K562 (cell line): ENCODE measurements around the gene SMAD4. TPM values are rescaled to one million over a fixed set of nuclear protein-coding genes. Genes with fewer than 3 reads are reported as not detected.

Experiments
- ATAC-seq: fragments of 200-7000 bp; cut with Tn5 transposase; 3 replicates; pipeline ENCODE4 v1.9.1; 2020; ENCODE audit warnings: moderate library complexity
- BruUV-seq: library from RNA; stranded (reverse); fragments of 400-500 nt; replicated peaks from 2 replicates; lab custom pipeline; 2021; lab: Mats Ljungman, UMichigan
- CTCF ChIA-PET: fragments of 300-600 bp; formaldehyde crosslinking; extraction: SDS; loops from one replicate; lab custom pipeline; 2021; ENCODE audit warnings: low intra/inter-chr PET ratio; lab: Yijun Ruan, JAX
- POLR2A ChIA-PET: fragments of 300-600, 350-650 bp; sonication (Branson Sonifier 250); formaldehyde crosslinking; extraction: SDS; loops from one replicate; lab custom pipeline; 2021; ENCODE audit warnings: antibody characterized with exemption, inconsistent platforms; lab: Yijun Ruan, JAX
- DNase-seq, 4 experiments: peaks; one replicate each; pipeline versions ENCODE4 v3.0.0 to v3.0.0-alpha.2; 2011 to 2018; ENCODE audit warnings: low spot score in 3 of 4, mixed read lengths in 3 of 4; ENCODE audit errors: extremely low read depth in 1 of 4
- FAIRE-seq: peaks from 2 replicates; lab custom pipeline; 2011; peaks lifted over from hg19 to GRCh38; lab: Jason Lieb, UNC
- H2AFZ ChIP-seq: 2 replicates; pipeline ENCODE4 v1.6.0; 2011; ENCODE audit warnings: low read depth, low read length, control low read depth, inconsistent platforms
- H3K27ac ChIP-seq: fragments of 200-600 bp; 3 replicates; pipeline ENCODE4 v1.8.0; 2011; ENCODE audit warnings: low read depth, mild to moderate bottlenecking, control low read depth, inconsistent platforms, low read length, moderate library complexity, mixed read lengths; ENCODE audit errors: extremely low read depth
- H3K27me3 ChIP-seq, 2 experiments: fragments of 300-600 bp in 1 of 2; 2 replicates in 1 of 2; 3 replicates in 1 of 2; pipeline versions ENCODE4 v1.6.0 to v1.8.0; 2011; ENCODE audit warnings: inconsistent platforms in 2 of 2, low read length in 2 of 2, mild to moderate bottlenecking in 1 of 2, mixed read lengths in 1 of 2, moderate library complexity in 1 of 2; ENCODE audit not compliant: control insufficient read depth in 2 of 2, insufficient read depth in 2 of 2
- H3K36me3 ChIP-seq: fragments of 300-600 bp; 3 replicates; pipeline ENCODE4 v1.8.0; 2011; ENCODE audit warnings: mild to moderate bottlenecking, low read length, inconsistent platforms; ENCODE audit not compliant: control insufficient read depth, insufficient read depth
- H3K4me1 ChIP-seq, 2 experiments: fragments of 200-600 bp in 1 of 2; replicated peaks in 1 of 2; 2 replicates in 1 of 2; 3 replicates in 1 of 2; pipeline versions ENCODE4 v1.5.1 to v1.8.0; 2011; ENCODE audit warnings: inconsistent platforms in 2 of 2, low read length in 2 of 2, mild to moderate bottlenecking in 1 of 2, mixed read lengths in 1 of 2, moderate library complexity in 1 of 2; ENCODE audit not compliant: control insufficient read depth in 2 of 2, insufficient read depth in 2 of 2
- H3K4me2 ChIP-seq: 2 replicates; pipeline ENCODE4 v1.6.1; 2011; ENCODE audit warnings: low read length, control low read depth, inconsistent platforms, mixed read lengths; ENCODE audit not compliant: insufficient read depth
- H3K4me3 ChIP-seq: fragments of 200-600 bp; sonication (generic), shearing (Covaris generic); 2 replicates; pipeline ENCODE4 v1.5.1; 2016; ENCODE audit warnings: control low read depth, inconsistent platforms
- H3K79me2 ChIP-seq: fragments of 200-600 bp; 3 replicates; pipeline ENCODE4 v1.8.0; 2011; ENCODE audit warnings: low read length, inconsistent platforms; ENCODE audit not compliant: control insufficient read depth, insufficient read depth
- H3K9ac ChIP-seq, 2 experiments: 2 replicates each; pipeline versions ENCODE4 v1.6.0 to v1.6.1; 2011; ENCODE audit warnings: low read depth in 2 of 2, low read length in 2 of 2, control low read depth in 1 of 2, inconsistent platforms in 1 of 2, mild to moderate bottlenecking in 1 of 2, mixed read lengths in 1 of 2; ENCODE audit not compliant: insufficient read depth in 1 of 2
- H3K9me1 ChIP-seq: one replicate; pipeline ENCODE4 v1.6.0; 2011; ENCODE audit warnings: inconsistent platforms, mild to moderate bottlenecking, low read length, moderate library complexity; ENCODE audit not compliant: control insufficient read depth, insufficient read depth
- H3K9me3 ChIP-seq: replicated peaks from 2 replicates; pipeline ENCODE4 v1.5.1; 2011; ENCODE audit warnings: low read depth, low read length, inconsistent platforms; ENCODE audit not compliant: control insufficient read depth, insufficient read depth
- H4K20me1 ChIP-seq: replicated peaks from 2 replicates; pipeline ENCODE4 v1.6.1; 2011; ENCODE audit warnings: low read length, inconsistent platforms, mixed read lengths; ENCODE audit not compliant: control insufficient read depth, insufficient read depth
- ASH1L ChIP-seq: fragments of 450-650 bp; IDR thresholded peaks from 2 replicates; pipeline ENCODE4 v1.6.1; 2018; ENCODE audit warnings: borderline replicate concordance, mild to moderate bottlenecking, low read depth; ENCODE audit not compliant: partially characterized antibody
- CHAMP1 ChIP-seq: fragments of 450-650 bp; IDR thresholded peaks from 2 replicates; pipeline ENCODE4 v1.6.1; 2016; ENCODE audit warnings: mild to moderate bottlenecking
- FOXP1 ChIP-seq: sonication (generic); formaldehyde crosslinking; IDR thresholded peaks from 2 replicates; pipeline ENCODE4 v1.8.0; 2022; ENCODE audit warnings: mild to moderate bottlenecking, missing genetic modification reagents
- HCFC1 ChIP-seq: IDR thresholded peaks from 2 replicates; pipeline ENCODE4 v1.6.1; 2012; ENCODE audit warnings: low read depth, low read length, improper control_type of control experiment
- HMG20B ChIP-seq: fragments of 250-450 bp; sonication (Bioruptor Pico); IDR thresholded peaks from 2 replicates; pipeline ENCODE4 v1.5.0; 2021; ENCODE audit warnings: mild to moderate bottlenecking
- NUFIP1 ChIP-seq: fragments of 450-650 bp; IDR thresholded peaks from 2 replicates; pipeline ENCODE4 v1.6.1; 2018; ENCODE audit not compliant: partially characterized antibody
- TAL1 ChIP-seq: fragments of 450-650 bp; IDR thresholded peaks from 2 replicates; pipeline ENCODE4 v1.6.1; 2016; ENCODE audit warnings: mild to moderate bottlenecking
- ZKSCAN8 ChIP-seq: fragments of 200-800 bp; sonication (Bioruptor generic); IDR thresholded peaks from 2 replicates; pipeline ENCODE4 v1.6.1; 2016; ENCODE audit warnings: missing genetic modification characterization, missing compliant biosample characterization
- ZNF217 ChIP-seq: sonication (generic); formaldehyde crosslinking; IDR thresholded peaks from 2 replicates; pipeline ENCODE4 v1.8.0; 2022; ENCODE audit warnings: mild to moderate bottlenecking, missing genetic modification reagents
- ZNF644 ChIP-seq: fragments of 200-800 bp; sonication (Bioruptor generic); IDR thresholded peaks from 2 replicates; pipeline ENCODE4 v1.6.1; 2016; ENCODE audit warnings: low read depth, missing genetic modification characterization, missing compliant biosample characterization
- ZNF717 ChIP-seq: fragments of 250-450 bp; sonication (Bioruptor Pico); IDR thresholded peaks from 2 replicates; pipeline ENCODE4 v1.5.0; 2021
- ZSCAN29 ChIP-seq: fragments of 450-650 bp; IDR thresholded peaks from 2 replicates; pipeline ENCODE4 v1.6.1; 2017
- WGBS: fragments of 100-300 bp; shearing (Covaris generic); methylation state at CpG from one replicate; pipeline ENCODE4 v1.1.6; 2016; ENCODE audit warnings: low coverage, mixed read lengths; ENCODE audit not compliant: insufficient coverage; ENCODE audit errors: missing lambda C conversion rate; 5-methylcytosine and 5-hydroxymethylcytosine counted together
- in situ Hi-C: fragments of 300-500 bp; cut with MboI; formaldehyde crosslinking; loops from 4 replicates; pipeline ENCODE4 v1.15.0; 2018; ENCODE audit warnings: inconsistent platforms, mixed read lengths
- intact Hi-C: fragments of 100-400 bp; cut with micrococcal nuclease; formaldehyde crosslinking; loops from 2 replicates; pipeline ENCODE4 v1.14.2; 2022
- polyA plus RNA-seq, 8 experiments: library from polyadenylated mRNA; depleted of rRNA in 4 of 8; stranded (reverse) in 5 of 8; unstranded in 3 of 8; fragments of >200 nt; fragmentation: Nextera tagmentation in 2 of 8; fragmentation: Illumina TruSeq in 1 of 8; extraction: Ambion mirVana in 2 of 8; extraction: Trizol in 1 of 8; gene quantifications; 2 replicates each; pipeline versions ENCODE4 v1.2.1 to v1.2.3, GENCODE V29; 2011 to 2014; ENCODE audit warnings: inconsistent platforms in 1 of 8, missing spikeins in 1 of 8
- total RNA-seq, 7 experiments: library from RNA; depleted of rRNA in 6 of 7; stranded (reverse); fragments of >200 nt in 6 of 7; fragmentation: Illumina TruSeq in 2 of 7; extraction: Trizol in 2 of 7; gene quantifications; 2 replicates each; pipeline versions ENCODE4 v1.2.1 to v1.2.3, GENCODE V29; 2011 to 2021; ENCODE audit warnings: low replicate concordance in 1 of 7
- TF ChIP-seq, protein P1 (sequence below): sonication (generic); formaldehyde crosslinking; IDR thresholded peaks from 2 replicates; pipeline ENCODE4 v1.8.0; 2022; ENCODE audit warnings: mild to moderate bottlenecking, missing genetic modification reagents
- TF ChIP-seq, protein P2 (sequence below): fragments of 250-450 bp; sonication (Bioruptor Pico); IDR thresholded peaks from 2 replicates; pipeline ENCODE4 v1.9.0; 2021; ENCODE audit warnings: mild to moderate bottlenecking
- TF ChIP-seq, protein P3 (sequence below): fragments of 250-450 bp; sonication (Bioruptor Pico); IDR thresholded peaks from 2 replicates; pipeline ENCODE4 v1.4.0; 2020; ENCODE audit warnings: mild to moderate bottlenecking, moderate library complexity

Gene SMAD4
- total and polyA plus RNA-seq, 9 of the 15 experiments (the other 6 are each of a cell fraction or from before 2014, with no cell fraction given): 5.7 to 55.0 (median 39.4) TPM

- H2AFZ ChIP-seq: no peak overlapping the region
- H3K4me1 ChIP-seq: no peaks in the 10 kb centered on the region
- ATAC-seq (no peak), DNase-seq (no peak)
- intact Hi-C loops: no loop called here
- CTCF ChIA-PET: no interaction called here
- no peak overlapping the region for H3K4me2 ChIP-seq
- H3K79me2 ChIP-seq: no peaks in the 10 kb centered on the region; the same call in 2 of the 3 replicates
- H3K9me3 ChIP-seq: no peaks in the 10 kb centered on the region
- POLR2A ChIA-PET: no interaction called here
- TF ChIP-seq ASH1L: no peak
- TF ChIP-seq TAL1: no peak
- no peak for TF ChIP-seq ZKSCAN8 (CRISPR knock-in tag)
- TF ChIP-seq CHAMP1: no peak
- TF ChIP-seq ZNF217 (CRISPR knock-in tag): no peak
- TF ChIP-seq HMG20B: no peak
- TF ChIP-seq FOXP1: no peak
- no peak for TF ChIP-seq ZNF644 (tag)
- TF ChIP-seq, protein P1, sequence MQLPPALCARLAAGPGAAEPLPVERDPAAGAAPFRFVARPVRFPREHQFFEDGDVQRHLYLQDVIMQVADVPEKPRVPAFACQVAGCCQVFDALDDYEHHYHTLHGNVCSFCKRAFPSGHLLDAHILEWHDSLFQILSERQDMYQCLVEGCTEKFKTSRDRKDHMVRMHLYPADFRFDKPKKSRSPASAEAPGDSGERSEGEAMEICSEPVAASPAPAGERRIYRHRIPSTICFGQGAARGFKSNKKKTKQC: no peak
- TF ChIP-seq, protein P2, sequence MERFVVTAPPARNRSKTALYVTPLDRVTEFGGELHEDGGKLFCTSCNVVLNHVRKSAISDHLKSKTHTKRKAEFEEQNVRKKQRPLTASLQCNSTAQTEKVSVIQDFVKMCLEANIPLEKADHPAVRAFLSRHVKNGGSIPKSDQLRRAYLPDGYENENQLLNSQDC (CRISPR knock-in tag): no peak
- no peak for TF ChIP-seq ZNF717 (CRISPR knock-in tag)
- TF ChIP-seq, protein P3, sequence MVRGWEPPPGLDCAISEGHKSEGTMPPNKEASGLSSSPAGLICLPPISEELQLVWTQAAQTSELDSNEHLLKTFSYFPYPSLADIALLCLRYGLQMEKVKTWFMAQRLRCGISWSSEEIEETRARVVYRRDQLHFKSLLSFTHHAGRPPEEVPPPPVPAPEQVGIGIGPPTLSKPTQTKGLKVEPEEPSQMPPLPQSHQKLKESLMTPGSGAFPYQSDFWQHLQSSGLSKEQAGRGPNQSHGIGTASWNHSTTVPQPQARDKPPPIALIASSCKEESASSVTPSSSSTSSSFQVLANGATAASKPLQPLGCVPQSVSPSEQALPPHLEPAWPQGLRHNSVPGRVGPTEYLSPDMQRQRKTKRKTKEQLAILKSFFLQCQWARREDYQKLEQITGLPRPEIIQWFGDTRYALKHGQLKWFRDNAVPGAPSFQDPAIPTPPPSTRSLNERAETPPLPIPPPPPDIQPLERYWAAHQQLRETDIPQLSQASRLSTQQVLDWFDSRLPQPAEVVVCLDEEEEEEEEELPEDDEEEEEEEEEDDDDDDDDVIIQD (CRISPR knock-in tag): no peak
- TF ChIP-seq HCFC1: no peak
- no peak for TF ChIP-seq ZSCAN29
- no peak for TF ChIP-seq NUFIP1
- TF ChIP-seq, all 486 proteins: peak for 0
- in situ Hi-C loops: no loop called here
- no peak for FAIRE-seq
- peaks cover 60% of the 10 kb centered on the region; the same call in 2 of the 3 replicates for H3K36me3 ChIP-seq
- no peaks in the 10 kb centered on the region for H3K9me1 ChIP-seq
- 80% methylated on average over 2 of the region's 2 CpGs for WGBS
- no peak overlapping the region for H3K27ac ChIP-seq
- H3K4me3 ChIP-seq: no peak overlapping the region
- no peak overlapping the region for H3K9ac ChIP-seq
- BruUV-seq: no TSS peak
- H3K27me3 ChIP-seq: no peaks in the 10 kb centered on the region
- no peaks in the 10 kb centered on the region for H4K20me1 ChIP-seq
Measured at GRCh38 chr18:51082571-51083267, 52.7 kb downstream of the SMAD4 start.
